Measurements from ENCODE around the gene GRIA1. TPM values are rescaled to one million over a fixed set of nuclear protein-coding genes. Genes with fewer than 3 reads are reported as not detected.
A peak's percentile ranks its signal among the peaks of the same experiment; 100 is the strongest.

GRIA1 gene
- polyA plus RNA-seq, 1 experiment: 6.7 TPM

DNA sequence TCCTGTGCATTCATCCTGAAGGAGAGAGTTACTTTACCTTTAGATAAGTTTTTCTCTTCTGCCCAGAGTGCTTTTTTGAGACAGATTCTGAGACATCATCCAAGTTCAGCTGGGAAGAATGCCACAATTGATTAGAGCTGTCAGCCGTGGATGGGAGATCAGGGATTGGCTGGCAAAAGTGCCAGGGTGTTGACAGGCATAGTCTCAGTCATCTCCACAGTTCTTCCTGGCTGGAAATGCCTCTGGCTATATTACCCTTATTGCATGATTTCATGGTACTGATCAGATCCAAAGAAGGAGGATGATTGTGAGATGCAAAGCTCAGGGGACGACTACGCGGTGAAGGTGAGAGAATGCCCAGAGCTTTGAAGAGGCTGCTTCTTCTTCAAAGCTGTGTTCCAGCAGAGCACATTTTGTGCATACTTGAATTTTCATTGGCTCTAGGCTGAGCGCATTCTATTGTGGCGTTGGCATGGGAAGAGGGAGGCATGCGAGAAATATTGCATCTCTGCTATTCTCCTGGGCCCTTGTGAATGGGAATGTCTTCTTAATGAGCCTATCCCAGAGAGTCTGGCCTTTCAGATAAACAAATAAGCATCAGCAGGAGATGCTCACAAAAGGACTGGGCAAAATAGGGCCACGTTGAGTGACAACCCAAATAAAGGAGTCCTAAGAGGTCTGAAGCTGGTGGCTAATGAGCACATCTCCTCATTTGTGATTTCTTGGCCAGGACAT is 82.1 kb downstream of the GRIA1 start:
- TF ChIP-seq, protein P1, sequence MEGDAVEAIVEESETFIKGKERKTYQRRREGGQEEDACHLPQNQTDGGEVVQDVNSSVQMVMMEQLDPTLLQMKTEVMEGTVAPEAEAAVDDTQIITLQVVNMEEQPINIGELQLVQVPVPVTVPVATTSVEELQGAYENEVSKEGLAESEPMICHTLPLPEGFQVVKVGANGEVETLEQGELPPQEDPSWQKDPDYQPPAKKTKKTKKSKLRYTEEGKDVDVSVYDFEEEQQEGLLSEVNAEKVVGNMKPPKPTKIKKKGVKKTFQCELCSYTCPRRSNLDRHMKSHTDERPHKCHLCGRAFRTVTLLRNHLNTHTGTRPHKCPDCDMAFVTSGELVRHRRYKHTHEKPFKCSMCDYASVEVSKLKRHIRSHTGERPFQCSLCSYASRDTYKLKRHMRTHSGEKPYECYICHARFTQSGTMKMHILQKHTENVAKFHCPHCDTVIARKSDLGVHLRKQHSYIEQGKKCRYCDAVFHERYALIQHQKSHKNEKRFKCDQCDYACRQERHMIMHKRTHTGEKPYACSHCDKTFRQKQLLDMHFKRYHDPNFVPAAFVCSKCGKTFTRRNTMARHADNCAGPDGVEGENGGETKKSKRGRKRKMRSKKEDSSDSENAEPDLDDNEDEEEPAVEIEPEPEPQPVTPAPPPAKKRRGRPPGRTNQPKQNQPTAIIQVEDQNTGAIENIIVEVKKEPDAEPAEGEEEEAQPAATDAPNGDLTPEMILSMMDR (IDR thresholded peaks at IDR 0.05; ENCODE audit: insufficient read depth, low read depth, low read length): no peak
- CTCF ChIA-PET: no interaction called here
- DNase-seq (ENCODE audit: low read depth): no peak
- no peaks in the 10 kb centered on the region for H3K27me3 ChIP-seq (ENCODE audit: control insufficient read depth, insufficient read depth, low read length)
- no peak overlapping the region for H3K4me3 ChIP-seq (ENCODE audit: low read depth, low read length)
- POLR2A ChIA-PET: no interaction called here
- no peaks in the 10 kb centered on the region for H3K36me3 ChIP-seq (ENCODE audit: control insufficient read depth, insufficient read depth, low read length)

GRCh38 chr5:153573326-153574033 is 83.0 kb downstream of the GRIA1 start:
- Histone ChIP-seq H3K4me3 (ENCODE audit: low read depth, low read length) (no peak overlapping the region), H3K27me3 (ENCODE audit: control insufficient read depth, insufficient read depth, low read length) (no peaks in the 10 kb centered on the region), H3K36me3 (ENCODE audit: control insufficient read depth, insufficient read depth, low read length) (no peaks in the 10 kb centered on the region)
- ChIA-PET POLR2A (no interaction called here), CTCF (no interaction called here)
- TF ChIP-seq, protein P1 (IDR thresholded peaks at IDR 0.05; ENCODE audit: insufficient read depth, low read depth, low read length): no peak
- no peak for DNase-seq (ENCODE audit: low read depth)

GRCh38 chr5:153584126-153584959 is 93.9 kb downstream of the GRIA1 start:
- no peaks in the 10 kb centered on the region for H3K27me3 ChIP-seq (ENCODE audit: control insufficient read depth, insufficient read depth, low read length)
- POLR2A ChIA-PET: interaction anchor here (0.8 kb wide), 1 partner anchor 32 kb away, joined by 4 read pairs; no protein-coding TSS in a partner anchor
- CTCF ChIA-PET: interaction anchor here (1.1 kb wide), 1 partner anchor 55 kb away, joined by 3 read pairs; no protein-coding TSS in a partner anchor
- DNase-seq (ENCODE audit: low read depth): peak; percentile 30
- no peaks in the 10 kb centered on the region for H3K36me3 ChIP-seq (ENCODE audit: control insufficient read depth, insufficient read depth, low read length)
- TF ChIP-seq, protein P1 (IDR thresholded peaks at IDR 0.05; ENCODE audit: insufficient read depth, low read depth, low read length): no peak
- no peak overlapping the region for H3K4me3 ChIP-seq (ENCODE audit: low read depth, low read length)

DNA sequence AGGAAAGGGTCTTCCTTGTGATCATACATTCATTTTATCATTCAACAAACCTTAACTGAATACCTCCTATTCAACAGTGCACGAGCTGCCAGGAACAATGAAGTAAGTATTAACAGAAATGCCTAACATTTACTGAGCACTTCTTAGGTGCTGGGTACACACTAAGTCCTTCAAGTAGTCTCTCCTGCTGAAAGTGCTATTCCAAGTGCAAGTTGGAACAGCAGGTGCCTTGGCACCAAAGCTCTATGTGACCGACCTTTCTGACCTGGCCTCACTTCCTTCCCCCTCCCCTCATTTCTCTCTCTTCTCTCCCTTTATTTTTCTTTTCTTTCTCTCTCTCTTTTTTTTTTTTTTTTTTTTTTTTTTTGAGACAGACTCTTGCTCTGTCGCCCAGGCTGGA is 94.5 kb downstream of the GRIA1 start:
- H3K27me3 ChIP-seq (ENCODE audit: control insufficient read depth, insufficient read depth, low read length): no peaks in the 10 kb centered on the region
- no peak overlapping the region for H3K4me3 ChIP-seq (ENCODE audit: low read depth, low read length)
- TF ChIP-seq, protein P1 (IDR thresholded peaks at IDR 0.05; ENCODE audit: insufficient read depth, low read depth, low read length): no peak
- DNase-seq (ENCODE audit: low read depth): no peak
- ChIA-PET POLR2A (interaction anchor here (0.6 to 0.8 kb wide), 2 partner anchors 33 to 45 kb away, joined by 4 read pairs; no protein-coding TSS in a partner anchor), CTCF (interaction anchor here (1.1 kb wide), 1 partner anchor 54 kb away, joined by 3 read pairs; no protein-coding TSS in a partner anchor)
- H3K36me3 ChIP-seq (ENCODE audit: control insufficient read depth, insufficient read depth, low read length): no peaks in the 10 kb centered on the region

Data from BJ (cell line).